Hematopoietic multipotent progenitor cell (in vitro differentiated cells): ENCODE results near the gene COL13A1. TPM values are rescaled to one million over a fixed set of nuclear protein-coding genes. Genes with fewer than 3 reads are reported as not detected.

Experiments used
- DNase-seq, 3 donors: peaks; one replicate each; pipeline ENCODE4 v3.0.0-alpha.2; 2011 to 2015; ENCODE audit warnings: low read depth in 2 of 3, low spot score in 2 of 3
- total RNA-seq: library from RNA; depleted of rRNA; stranded (reverse); fragments of >200 nt; gene quantifications from one replicate; pipeline ENCODE4 v1.2.3, GENCODE V29; 2012

The COL13A1 gene
- total RNA-seq, 1 donor = under 0.01 TPM

DNA sequence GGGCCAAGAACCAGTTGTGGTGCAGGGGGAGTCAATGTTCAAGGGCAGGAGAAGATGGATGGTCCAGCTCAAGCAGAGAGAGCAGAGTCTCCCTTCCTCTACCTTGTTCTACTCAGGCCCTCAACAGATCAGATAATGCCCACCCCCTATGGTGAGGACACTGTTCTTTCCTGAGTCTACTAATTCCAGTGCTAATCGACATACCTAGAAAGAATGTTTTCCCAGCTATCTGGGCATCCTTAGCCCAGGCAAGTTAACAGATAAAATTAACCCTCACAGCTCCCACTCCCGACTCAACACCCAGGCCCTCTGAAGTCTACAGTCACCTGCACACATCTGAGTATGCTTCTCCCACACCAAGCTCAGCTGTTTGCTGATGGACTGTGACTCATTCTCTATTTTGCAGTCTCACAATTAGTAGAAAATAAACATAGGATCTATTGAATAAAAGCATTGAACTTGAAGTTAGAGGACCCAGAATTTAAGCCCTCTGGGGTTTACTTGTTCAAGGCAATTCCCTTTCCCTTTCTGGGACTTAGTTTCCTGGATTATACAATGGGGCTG, 17.1 kb downstream of the COL13A1 start:
- no peak for DNase-seq

DNA sequence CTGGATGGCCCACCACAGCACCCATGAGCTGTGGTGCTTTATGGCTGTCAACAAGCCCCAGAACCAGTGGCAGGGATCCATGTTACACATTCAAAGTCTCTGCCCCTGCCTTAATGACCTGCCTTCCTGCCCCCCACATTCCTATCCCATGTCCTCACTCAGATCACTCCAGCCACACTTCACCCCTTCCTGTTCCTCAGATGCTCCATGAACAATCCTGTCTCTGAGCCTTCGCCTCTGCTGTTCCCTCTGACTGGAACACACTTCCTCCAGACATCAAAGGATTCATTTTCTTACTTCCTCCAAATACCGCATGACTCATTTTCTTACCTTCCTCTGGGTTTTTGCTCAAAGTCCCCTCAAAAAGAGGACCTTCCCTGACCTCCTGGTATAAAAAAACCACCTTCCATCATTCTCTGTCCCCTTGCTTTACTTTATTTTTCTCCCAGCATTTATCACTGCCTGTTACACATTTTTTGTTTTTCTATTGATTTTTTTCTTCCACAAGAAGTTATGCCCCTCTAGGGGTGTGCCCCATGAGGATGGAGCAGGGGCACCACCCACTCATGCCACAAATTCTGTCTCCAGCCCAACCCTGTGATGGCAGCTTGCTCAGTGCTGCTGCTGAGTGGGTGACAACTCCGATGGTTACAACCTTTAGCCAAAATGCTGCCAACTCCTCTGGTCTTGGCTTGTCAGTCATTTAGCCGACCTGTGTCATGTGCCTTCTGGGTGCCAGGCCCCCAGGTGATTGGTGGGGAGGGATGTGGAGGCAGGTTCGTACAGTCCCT, 18.2 kb downstream of the COL13A1 start:
- DNase-seq = no peak

DNA sequence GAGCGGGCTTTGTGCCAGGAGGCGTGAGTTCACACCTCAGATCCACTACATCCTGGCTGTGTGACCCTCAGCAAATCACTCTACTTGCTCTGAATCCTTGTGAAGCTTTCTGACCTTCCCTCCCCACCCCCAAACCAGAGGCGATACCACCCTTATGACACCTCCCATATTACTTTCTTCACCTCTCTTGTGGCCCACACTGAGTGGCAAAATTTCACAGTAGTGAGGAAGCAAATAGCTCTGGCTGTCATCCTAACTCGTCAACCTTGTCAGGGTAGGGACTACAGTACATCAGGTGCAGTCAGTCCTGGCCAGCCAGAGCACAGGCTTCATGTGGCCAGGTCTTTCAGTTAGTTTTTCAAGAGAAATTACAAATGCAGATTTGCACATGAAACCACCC, 19.1 kb downstream of the COL13A1 start:
- no peak for DNase-seq

DNA sequence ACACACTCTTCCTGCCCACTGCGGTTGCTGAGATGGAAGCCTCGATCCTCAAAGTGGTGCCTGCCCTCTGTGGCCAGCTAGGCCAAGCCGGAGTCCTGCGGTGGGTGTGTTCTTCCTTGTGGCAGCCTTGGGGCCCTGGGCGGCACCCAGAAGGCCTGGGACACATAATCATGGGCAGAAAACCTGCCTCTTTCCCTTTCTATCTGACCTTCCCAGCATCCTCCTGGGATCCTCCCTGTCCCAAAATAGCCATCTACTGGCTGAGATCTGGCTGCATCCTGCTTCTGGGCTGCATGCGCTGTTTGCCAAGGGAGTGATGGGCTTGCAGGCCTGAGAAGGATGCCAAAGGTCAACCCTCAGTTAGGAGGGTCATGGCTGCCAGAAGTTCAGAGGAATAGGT, 23.9 kb downstream of the COL13A1 start:
- DNase-seq = no peak

DNA sequence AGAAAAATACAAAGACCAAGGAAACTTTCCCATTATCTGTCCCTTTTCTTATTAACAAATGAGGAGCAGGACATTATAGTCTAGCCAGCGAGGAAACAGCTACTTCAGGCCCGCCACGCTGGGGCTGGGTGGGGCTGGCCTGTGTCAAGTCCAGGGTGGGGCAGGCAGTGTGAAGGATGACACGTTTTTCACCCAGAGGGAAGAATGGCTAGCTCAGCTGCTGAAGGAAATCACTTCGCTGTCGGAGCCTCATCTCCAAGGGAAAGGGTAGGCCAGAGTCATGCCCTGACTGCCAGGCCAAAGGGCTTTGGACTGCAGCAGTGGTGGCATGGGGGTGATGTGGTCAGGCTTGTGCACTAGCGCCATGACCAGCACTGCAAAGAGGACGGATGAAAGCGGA, 24.4 kb downstream of the COL13A1 start:
- DNase-seq = no peak

DNA sequence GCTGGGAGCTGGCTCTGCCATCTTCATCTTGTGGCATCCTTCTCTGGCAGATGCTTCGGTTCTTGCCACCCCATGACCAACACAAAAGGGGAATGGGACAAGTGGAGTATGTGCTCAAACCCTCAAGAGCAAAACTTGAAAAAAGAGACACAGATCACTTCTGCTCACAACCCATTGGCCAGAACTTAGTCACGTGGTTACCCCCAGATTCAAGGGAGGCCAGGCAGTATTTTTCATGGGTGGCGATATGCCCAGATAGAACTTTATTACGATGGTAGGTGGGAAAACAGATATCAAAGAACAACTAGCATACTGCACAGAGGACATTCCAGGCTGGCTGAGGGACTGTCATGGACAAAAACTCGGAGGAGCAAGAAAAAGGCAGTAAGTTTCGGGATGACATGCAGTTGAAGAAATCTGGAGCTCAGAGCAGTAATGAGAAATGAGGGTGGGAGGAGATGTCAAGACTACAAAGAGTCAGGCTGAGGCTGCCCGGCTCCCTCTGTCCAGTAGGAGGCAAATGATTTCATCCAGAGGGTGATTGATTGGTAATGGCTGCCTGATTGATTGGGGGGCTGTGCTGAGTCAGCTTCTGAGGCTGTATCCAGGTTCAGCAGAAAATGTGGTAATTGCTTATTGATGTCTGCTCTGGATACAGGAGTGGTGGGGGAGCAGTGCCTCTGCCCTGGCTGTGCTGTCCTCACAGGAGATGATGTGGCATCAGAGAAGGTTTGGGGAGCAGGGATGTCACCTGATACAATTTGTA, 25.3 kb downstream of the COL13A1 start:
- no peak for DNase-seq

DNA sequence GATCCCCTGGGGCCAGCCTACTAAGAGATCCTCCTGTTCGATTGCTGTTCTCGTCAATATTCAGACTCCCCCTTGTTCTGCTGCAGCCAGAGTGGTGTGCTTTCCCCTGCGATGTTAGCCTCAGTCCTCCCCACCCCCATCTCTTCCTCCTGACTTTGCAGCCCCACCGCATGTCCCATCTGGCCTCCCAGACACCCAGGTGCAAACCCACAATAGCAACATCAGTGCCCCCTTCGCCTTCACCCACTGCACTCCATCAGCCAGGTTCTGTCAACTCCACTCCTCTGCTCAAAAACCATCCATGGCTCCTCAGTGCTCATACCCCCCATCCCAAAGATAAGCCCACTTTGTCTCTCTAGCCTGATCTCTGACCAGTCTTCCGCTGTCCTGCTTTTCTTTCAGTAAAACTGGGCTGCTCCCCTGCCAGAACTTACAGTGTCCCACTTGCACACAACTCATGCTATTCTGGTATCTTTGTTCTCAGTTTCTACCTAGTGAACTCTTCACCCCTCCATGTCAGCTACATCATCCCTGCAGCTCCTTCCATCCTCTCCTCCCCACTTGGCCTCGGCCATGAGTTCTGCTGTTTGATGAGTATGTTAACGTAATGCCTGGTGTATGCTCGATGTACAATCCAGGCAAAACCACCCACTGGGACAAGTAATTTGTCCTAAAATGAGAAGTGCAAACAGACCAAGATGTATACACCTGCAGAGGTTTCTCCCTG, 26.6 kb downstream of the COL13A1 start:
- DNase-seq = no peak

DNA sequence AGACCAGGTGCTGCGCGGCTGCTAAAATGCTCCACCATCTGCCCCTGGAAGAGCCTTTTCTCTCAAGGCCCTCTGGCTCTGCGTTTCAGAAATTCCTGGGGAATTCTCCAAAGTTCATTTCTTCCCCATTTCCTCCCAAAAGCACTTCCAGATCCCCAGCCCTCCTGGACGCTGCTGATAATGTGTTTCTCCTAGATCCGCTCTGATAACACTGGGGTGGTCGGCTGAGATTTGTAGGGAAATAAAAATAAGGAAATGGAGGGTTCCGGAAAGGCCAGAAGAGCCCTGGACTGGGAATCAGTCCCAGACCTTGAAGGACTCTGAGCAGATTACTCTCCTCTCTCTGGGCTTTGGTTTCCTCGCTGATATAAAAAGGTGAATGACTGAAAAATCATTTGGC, 28.1 kb downstream of the COL13A1 start:
- DNase-seq = no peak

DNA sequence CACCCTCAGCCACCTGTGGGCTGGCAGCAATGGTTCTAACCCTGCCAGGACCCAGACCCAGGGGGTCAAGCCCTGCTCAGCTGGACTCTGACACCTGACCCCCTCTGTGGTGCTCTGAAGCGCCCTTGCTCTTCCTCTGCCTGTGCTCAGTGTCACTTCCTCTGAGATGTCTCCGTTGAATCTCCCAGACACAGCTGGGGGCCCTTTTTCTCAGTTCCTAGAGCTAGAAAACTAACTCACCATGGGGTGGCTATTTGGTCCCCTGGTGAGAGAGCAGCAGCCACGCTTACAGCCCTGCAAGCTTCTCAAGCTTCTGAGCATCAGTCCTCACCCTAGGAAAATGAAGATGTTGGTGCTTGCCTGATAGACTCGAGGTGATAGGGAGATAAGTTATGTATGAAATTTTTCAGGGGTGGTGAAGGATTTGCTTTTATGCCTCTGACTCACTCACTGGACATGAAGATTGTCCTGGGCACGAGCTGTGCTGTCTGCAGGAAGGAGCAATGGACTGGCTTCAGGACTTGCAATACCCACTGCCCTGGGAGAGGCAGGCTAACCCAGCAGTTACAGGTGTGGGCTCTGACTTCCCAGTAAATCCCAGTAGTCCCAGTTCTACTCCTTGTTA, 29.6 kb downstream of the COL13A1 start:
- DNase-seq = no peak

DNA sequence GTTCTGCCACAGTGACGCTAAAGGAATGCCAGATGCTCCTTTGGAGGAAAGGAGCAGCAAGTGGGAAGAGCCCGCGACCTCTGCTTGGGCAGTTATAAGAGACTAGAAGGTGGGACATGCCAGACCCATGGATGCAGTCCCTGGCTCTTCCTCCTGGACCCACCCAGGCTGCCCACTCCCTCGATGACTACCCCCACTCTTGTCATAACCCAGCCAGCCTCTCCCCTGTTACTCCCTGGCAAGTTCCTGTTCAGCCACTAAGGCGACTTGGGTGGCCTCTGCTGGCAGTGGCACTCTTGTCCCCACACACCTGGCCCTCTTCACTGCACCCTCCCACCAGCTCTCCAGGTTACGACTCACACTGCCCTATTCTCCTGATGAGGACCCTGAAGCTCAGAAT, 33.5 kb downstream of the COL13A1 start:
- no peak for DNase-seq

DNA sequence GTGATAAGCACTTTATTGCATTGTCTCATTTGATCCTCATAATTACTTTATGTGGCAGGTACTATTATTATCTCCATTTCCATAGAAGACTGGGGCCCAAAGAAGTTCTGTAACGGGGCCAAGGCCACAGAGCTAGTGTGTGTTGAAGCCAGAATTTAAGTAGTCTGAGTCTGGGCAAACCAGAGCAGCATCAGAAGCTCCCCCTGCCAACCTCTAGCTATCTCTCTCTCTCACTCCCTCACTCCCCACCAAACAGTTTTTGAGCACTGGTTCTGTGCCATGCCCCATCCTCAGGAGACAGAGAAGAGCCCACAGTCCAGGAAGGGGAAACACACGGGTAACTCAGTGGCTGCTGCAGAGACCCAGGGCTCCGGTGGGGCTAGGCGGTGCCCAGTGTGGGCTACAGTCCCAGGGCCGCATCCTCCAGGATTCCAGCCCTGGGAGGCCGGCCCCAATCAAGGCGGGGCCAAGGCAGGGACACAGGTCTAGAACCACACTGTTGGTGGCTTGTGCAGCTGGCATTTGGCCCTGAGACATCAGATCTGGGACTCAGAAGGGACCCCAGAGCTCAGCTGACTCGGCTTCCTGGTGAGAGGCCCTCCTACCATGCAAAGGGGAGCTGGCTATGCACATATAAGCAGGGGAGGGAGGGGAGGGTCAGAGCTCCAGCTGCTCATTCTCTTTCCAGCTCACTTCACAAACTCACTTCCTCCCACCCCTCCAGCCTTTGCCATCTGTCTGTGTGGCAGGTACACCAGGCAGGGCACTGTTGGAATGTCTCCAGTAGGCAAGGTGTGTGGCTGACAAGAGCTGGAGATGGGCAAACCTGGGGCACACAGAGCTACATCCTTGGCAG, 34.4 kb downstream of the COL13A1 start:
- peak in 2 of 3 donors; percentile 50 to 62 for DNase-seq

DNA sequence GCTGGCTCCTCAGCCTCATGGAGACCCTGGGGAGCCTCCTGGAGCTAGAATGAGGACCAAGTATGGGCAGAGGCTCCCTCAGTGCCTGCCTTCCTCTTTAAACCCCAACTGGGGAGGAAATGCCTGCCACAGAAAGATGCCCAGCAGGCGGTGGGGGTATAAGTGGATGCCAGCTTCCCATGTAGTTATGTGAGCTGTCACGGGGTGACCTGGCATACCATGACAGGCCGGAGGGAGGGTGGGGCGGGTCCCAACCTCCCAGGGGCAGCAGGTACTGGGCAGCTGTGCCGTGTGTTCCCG, 35.0 kb downstream of the COL13A1 start:
- DNase-seq = peak in 2 of 3 donors; percentile 36 to 53

DNA sequence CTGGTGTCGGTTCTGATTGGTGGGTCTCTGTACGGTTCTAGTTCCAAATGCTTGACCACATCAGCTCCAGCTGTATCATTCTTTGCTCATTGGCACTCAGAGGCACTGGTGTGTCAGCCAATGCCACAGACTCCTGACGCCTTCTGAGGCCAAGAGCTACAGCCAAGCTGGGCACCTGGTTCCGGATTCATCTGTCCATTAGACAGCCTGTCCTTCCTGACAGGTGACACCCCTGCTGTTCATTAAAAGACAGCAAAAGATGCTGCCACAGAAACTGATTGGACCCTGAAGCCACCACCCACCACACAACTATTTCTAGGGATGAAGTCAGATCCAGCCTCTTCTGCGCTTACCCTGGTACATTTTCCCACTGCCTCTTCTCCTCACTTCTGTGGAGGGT, 35.6 kb downstream of the COL13A1 start:
- DNase-seq = no peak

DNA sequence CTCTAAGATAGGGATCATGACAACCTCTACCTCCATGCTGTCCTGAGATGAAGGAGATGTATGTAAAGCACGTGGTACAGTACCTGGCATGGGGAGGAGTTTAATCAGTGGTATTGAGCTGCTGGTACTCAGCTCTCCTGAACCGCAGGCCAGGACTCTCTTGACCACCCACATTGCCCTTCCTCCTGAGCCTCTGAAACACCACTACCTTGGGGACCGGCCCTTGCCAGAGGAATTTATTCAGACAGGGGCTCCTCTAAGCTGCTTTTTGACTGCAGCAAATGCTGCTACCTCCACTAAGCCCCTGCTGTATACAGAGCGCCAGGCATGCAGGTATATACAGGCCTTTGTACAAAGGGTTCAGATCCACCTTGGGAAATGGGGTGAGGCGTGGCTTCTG, 36.7 kb downstream of the COL13A1 start:
- DNase-seq = no peak

DNA sequence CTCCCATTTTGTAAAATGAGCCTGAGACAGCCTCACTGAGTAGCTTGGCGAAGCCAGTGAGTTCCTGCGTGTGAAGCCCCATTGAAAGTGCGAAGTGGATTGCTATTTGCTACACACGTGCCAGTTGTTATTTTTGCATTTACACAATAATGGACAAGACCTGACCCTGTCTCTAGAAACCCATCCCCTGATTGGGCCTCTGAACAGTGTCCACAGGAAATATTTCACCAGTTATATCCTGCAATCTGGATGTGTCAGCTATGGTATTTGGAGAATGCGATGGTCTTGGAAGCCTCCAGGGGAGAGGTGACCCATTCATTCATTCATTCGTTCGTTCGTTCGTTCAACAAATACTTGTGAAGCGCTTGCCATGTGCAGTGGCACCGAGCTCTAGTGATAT, 37.1 kb downstream of the COL13A1 start:
- no peak for DNase-seq

DNA sequence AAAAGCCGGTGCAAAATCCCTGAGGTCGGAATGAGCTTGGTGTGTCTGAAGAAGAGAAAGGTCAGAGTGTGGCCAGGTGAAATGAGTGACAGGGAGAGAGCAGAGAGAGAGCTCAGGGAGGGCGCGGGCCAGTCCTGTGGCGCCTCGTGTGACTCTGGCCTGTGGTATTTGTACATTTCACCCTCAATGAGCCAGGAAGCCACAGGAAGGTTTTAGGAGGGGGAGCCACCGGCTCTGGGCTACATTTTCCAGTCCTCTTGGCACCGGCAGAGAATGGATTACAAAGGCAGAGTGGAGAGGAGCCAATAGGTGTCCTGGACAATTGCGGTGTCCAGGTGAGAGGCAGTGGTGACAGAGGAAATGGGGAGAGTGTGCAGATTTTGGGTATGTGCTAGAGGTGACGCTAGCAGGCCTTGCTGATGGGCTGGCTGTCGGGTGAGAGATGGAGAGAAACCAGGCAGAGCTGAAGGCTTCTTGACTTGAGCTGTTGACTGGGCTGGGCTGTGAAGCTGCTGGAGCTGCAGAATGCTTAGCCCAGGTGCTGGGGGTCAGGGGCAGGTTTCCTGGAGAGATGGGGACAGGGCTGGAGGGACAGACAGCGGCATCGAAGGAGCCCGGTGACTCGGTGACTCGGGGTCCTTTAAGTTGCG, 38.1 kb downstream of the COL13A1 start:
- DNase-seq = no peak

DNA sequence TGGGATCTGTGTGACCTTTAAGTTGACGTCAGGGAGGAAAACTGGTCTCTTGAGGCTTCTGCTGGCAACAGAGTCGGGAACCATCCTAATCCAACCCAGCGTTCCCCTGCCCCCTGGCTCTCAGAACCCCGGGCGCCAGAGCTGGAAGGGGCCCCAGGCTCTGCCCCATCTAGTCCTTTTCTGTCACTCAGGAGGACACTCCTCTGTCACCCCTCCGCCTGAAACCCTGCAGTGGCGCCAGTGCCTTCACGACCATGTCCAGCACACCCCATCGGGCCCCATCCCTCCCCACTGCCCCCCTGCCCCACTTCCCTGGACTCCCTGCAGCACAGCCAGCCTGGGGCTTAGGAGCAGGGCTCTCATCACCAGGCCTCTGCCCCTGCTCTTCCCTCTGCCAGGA, 39.1 kb downstream of the COL13A1 start:
- DNase-seq = no peak

DNA sequence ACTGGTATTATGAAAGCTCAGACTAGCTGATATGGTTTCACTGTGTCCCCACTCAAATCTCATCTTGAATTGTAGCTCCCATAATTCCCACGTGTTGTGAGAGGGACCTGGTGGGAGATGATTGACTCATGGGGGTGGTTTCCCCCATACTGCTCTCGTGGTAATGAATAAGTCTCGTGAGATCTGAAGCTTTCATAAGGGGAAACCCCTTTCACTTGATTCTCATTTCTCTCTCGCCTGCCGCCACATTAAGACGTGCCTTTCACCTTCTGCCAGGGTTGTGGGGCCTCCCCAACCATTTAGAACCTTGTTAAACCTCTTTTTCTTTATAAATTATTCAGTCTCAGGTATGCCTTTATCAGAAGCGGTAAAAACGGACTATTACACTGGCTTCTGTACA, 40.3 kb downstream of the COL13A1 start:
- no peak for DNase-seq

DNA sequence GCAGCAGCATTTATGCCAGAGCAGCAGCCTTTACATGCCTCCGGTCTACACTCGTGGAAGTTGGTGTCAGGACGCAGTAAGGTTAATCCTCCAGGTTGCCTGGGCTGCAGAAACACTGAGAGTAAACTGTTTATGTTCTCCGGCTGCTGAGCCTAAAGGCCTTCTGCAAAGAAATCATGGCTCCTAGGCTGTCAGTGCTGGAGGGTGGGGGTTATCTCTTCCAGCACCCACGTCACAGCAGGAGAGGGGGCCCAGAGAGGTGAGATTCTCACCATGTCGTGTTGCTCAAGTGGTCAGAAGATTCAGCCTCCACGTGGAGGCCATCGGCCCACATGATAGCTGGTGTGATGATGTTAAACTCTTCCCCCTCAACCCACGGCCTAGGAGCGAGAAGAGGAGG, 41.2 kb downstream of the COL13A1 start:
- no peak for DNase-seq

DNA sequence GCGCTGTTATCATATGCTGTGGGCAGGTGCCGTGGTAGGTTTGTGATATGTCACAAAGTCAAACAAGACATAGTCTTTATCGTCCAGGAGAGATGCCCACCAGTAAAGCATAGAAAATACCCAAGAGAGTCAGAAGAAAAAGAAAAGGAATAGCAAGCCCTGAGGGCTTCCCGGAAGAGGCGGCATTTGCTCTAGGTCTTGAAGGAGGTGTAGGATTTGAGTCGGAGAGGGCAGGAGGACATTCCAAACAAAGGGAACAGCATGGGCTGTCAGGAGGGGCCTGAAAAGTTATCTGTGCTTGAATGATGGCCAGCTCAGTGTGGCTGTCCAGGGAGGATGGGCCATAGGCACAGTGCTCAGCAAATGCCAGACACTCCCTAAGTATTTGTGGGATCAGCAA, 42.2 kb downstream of the COL13A1 start:
- DNase-seq = no peak
